Measurements from ENCODE around the gene NUDCD2. TPM values are rescaled to one million over a fixed set of nuclear protein-coding genes. Genes with fewer than 3 reads are reported as not detected.
A peak's percentile ranks its signal among the peaks of the same experiment; 100 is the strongest.

NUDCD2 gene
- total and polyA plus RNA-seq, 9 of the 15 experiments (the other 6 are each of a cell fraction or from before 2014, with no cell fraction given), result 14.6 to 76.9 (median 32.5) TPM

DNA sequence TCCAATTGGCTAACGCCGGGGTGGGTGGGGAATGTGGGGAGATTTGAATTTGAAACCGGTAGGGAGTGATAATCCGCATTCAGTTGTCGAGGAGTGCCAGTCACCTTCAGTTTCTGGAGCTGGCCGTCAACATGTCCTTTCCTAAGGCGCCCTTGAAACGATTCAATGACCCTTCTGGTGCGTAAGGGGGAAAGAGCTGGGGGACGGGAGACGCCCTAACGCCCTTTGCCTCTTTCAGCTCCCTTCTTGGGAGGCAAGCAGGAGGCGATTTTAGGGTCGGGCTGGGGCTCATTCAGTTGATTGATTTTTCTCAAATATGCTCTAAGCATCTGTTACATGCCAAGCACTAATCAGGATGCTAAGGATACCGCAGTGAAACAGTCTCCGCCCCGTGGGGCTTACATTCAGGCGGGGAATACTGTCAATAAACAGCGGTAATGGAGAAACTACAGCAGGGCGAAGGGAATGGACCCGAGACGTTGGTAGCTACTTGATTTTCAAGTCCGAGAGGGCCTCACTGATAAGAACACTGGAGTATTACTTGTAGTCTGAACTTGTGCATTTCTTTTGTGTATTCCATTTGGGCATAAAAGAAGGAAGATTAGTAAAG lies 765 bp upstream of the NUDCD2 start, which contains the start of gene HMMR (continued):
- TF ChIP-seq, protein P1, sequence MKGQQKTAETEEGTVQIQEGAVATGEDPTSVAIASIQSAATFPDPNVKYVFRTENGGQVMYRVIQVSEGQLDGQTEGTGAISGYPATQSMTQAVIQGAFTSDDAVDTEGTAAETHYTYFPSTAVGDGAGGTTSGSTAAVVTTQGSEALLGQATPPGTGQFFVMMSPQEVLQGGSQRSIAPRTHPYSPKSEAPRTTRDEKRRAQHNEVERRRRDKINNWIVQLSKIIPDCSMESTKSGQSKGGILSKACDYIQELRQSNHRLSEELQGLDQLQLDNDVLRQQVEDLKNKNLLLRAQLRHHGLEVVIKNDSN (CRISPR knock-in tag; IDR thresholded peaks at IDR 0.05), result no peak
- TF ChIP-seq MCM2 (IDR thresholded peaks at IDR 0.05; ENCODE audit: low read depth) (no peak), NCOA1 (IDR thresholded peaks at IDR 0.05; ENCODE audit: low read depth) (0 out of 2 replicates have a peak, but pooled peaks have one; percentile 34), CBX1 (IDR thresholded peaks at IDR 0.05; ENCODE audit: low read depth) (no peak), POU5F1 (IDR thresholded peaks at IDR 0.05; ENCODE audit: borderline replicate concordance, low read depth, low read length, partially characterized antibody) (no peak), ZNF23 (CRISPR knock-in tag; IDR thresholded peaks at IDR 0.05) (no peak), ZNF778 (CRISPR knock-in tag; IDR thresholded peaks at IDR 0.05) (no peak), EHMT2 (IDR thresholded peaks at IDR 0.05) (no peak)
- TF ChIP-seq, protein P2, sequence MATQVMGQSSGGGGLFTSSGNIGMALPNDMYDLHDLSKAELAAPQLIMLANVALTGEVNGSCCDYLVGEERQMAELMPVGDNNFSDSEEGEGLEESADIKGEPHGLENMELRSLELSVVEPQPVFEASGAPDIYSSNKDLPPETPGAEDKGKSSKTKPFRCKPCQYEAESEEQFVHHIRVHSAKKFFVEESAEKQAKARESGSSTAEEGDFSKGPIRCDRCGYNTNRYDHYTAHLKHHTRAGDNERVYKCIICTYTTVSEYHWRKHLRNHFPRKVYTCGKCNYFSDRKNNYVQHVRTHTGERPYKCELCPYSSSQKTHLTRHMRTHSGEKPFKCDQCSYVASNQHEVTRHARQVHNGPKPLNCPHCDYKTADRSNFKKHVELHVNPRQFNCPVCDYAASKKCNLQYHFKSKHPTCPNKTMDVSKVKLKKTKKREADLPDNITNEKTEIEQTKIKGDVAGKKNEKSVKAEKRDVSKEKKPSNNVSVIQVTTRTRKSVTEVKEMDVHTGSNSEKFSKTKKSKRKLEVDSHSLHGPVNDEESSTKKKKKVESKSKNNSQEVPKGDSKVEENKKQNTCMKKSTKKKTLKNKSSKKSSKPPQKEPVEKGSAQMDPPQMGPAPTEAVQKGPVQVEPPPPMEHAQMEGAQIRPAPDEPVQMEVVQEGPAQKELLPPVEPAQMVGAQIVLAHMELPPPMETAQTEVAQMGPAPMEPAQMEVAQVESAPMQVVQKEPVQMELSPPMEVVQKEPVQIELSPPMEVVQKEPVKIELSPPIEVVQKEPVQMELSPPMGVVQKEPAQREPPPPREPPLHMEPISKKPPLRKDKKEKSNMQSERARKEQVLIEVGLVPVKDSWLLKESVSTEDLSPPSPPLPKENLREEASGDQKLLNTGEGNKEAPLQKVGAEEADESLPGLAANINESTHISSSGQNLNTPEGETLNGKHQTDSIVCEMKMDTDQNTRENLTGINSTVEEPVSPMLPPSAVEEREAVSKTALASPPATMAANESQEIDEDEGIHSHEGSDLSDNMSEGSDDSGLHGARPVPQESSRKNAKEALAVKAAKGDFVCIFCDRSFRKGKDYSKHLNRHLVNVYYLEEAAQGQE (IDR thresholded peaks at IDR 0.05; ENCODE audit: borderline replicate concordance), result no peak
- TF ChIP-seq, protein P2 (CRISPR knock-in tag; IDR thresholded peaks at IDR 0.05; ENCODE audit: low read depth), result no peak
- TF ChIP-seq, protein P3, sequence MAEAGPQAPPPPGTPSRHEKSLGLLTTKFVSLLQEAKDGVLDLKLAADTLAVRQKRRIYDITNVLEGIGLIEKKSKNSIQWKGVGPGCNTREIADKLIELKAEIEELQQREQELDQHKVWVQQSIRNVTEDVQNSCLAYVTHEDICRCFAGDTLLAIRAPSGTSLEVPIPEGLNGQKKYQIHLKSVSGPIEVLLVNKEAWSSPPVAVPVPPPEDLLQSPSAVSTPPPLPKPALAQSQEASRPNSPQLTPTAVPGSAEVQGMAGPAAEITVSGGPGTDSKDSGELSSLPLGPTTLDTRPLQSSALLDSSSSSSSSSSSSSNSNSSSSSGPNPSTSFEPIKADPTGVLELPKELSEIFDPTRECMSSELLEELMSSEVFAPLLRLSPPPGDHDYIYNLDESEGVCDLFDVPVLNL (CRISPR knock-in tag; IDR thresholded peaks at IDR 0.05; ENCODE audit: low read depth), result peak; percentile 75; the same call in 1 of the 2 replicates
- TF ChIP-seq, protein P4, sequence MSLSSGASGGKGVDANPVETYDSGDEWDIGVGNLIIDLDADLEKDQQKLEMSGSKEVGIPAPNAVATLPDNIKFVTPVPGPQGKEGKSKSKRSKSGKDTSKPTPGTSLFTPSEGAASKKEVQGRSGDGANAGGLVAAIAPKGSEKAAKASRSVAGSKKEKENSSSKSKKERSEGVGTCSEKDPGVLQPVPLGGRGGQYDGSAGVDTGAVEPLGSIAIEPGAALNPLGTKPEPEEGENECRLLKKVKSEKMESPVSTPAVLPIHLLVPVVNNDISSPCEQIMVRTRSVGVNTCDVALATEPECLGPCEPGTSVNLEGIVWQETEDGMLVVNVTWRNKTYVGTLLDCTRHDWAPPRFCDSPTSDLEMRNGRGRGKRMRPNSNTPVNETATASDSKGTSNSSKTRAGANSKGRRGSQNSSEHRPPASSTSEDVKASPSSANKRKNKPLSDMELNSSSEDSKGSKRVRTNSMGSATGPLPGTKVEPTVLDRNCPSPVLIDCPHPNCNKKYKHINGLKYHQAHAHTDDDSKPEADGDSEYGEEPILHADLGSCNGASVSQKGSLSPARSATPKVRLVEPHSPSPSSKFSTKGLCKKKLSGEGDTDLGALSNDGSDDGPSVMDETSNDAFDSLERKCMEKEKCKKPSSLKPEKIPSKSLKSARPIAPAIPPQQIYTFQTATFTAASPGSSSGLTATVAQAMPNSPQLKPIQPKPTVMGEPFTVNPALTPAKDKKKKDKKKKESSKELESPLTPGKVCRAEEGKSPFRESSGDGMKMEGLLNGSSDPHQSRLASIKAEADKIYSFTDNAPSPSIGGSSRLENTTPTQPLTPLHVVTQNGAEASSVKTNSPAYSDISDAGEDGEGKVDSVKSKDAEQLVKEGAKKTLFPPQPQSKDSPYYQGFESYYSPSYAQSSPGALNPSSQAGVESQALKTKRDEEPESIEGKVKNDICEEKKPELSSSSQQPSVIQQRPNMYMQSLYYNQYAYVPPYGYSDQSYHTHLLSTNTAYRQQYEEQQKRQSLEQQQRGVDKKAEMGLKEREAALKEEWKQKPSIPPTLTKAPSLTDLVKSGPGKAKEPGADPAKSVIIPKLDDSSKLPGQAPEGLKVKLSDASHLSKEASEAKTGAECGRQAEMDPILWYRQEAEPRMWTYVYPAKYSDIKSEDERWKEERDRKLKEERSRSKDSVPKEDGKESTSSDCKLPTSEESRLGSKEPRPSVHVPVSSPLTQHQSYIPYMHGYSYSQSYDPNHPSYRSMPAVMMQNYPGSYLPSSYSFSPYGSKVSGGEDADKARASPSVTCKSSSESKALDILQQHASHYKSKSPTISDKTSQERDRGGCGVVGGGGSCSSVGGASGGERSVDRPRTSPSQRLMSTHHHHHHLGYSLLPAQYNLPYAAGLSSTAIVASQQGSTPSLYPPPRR (CRISPR knock-in tag; IDR thresholded peaks at IDR 0.05; ENCODE audit: borderline replicate concordance), result no peak

All from K562 (cell line).